GM12878 (cell line): Measurements from ENCODE around the gene KIFC3. TPM values are rescaled to one million over a fixed set of nuclear protein-coding genes. Genes with fewer than 3 reads are reported as not detected.

ENCODE experiments used
- ATAC-seq: fragments of 200-7000 bp; cut with Tn5 transposase; 3 replicates; pipeline ENCODE4 v1.9.1; 2020; ENCODE audit warnings: mild to moderate bottlenecking, moderate library complexity
- BruUV-seq: library from RNA; stranded (reverse); fragments of 400-500 nt; replicated peaks from 2 replicates; lab custom pipeline; 2021; lab: Mats Ljungman, UMichigan
- CTCF ChIA-PET: fragments of 300-600 bp; sonication (Branson Sonifier 250); formaldehyde crosslinking; extraction: SDS; loops from one replicate; lab custom pipeline; 2021; ENCODE audit warnings: inconsistent platforms; lab: Yijun Ruan, JAX
- POLR2A ChIA-PET: fragments of 350-600 bp; formaldehyde crosslinking; extraction: SDS; loops from one replicate; lab custom pipeline; 2021; ENCODE audit warnings: inconsistent platforms; lab: Charles Lee
- RAD21 ChIA-PET: fragments of 300-600 bp; sonication (Branson Sonifier 250); formaldehyde crosslinking; loops from one replicate; lab custom pipeline; 2023; ENCODE audit warnings: antibody characterized with exemption; ENCODE audit not compliant: unreplicated experiment; lab: Charles Lee
- SMC1A ChIA-PET: fragments of 300-600 bp; sonication (Branson Sonifier 250); formaldehyde crosslinking; loops from one replicate; lab custom pipeline; 2023; ENCODE audit not compliant: unreplicated experiment, uncharacterized antibody; lab: Charles Lee
- DNase-seq: peaks from one replicate; pipeline ENCODE4 v3.0.0-alpha.2; 2011; ENCODE audit warnings: low read depth, low spot score
- FAIRE-seq: peaks from 3 replicates; lab custom pipeline; 2011; peaks lifted over from hg19 to GRCh38; lab: Jason Lieb, UNC
- H2AFZ ChIP-seq: 2 replicates; pipeline ENCODE4 v1.6.0; 2011; ENCODE audit warnings: low read depth, low read length, control low read depth; ENCODE audit not compliant: control insufficient read depth
- H3K27ac ChIP-seq: 2 replicates; pipeline ENCODE4 v1.5.1; 2011; ENCODE audit warnings: control low read depth; ENCODE audit not compliant: control insufficient read depth, insufficient read depth
- H3K27me3 ChIP-seq, 2 experiments: replicated peaks in 1 of 2; 2 replicates each; pipeline versions ENCODE4 v1.6.0 to v1.6.1; 2011; ENCODE audit warnings: low read length in 1 of 2; ENCODE audit not compliant: control insufficient read depth in 2 of 2, insufficient read depth in 2 of 2
- H3K36me3 ChIP-seq, 2 experiments: 2 replicates each; pipeline ENCODE4 v1.5.1; 2011; ENCODE audit warnings: low read length in 1 of 2; ENCODE audit not compliant: control insufficient read depth in 2 of 2, insufficient read depth in 2 of 2
- H3K4me1 ChIP-seq: 2 replicates; pipeline ENCODE4 v1.6.1; 2011; ENCODE audit warnings: mild to moderate bottlenecking, low read length, moderate library complexity, mixed read lengths; ENCODE audit not compliant: control insufficient read depth, insufficient read depth
- H3K4me2 ChIP-seq: 2 replicates; pipeline ENCODE4 v1.6.0; 2011; ENCODE audit warnings: control low read depth; ENCODE audit not compliant: control insufficient read depth, insufficient read depth
- H3K4me3 ChIP-seq: fragments of 200-600 bp; sonication (generic); 2 replicates; pipeline ENCODE4 v1.5.1; 2016
- H3K79me2 ChIP-seq: 2 replicates; pipeline ENCODE4 v1.6.0; 2011; ENCODE audit warnings: low read length; ENCODE audit not compliant: control insufficient read depth, insufficient read depth
- H3K9ac ChIP-seq: 2 replicates; pipeline ENCODE4 v1.8.0; 2011; ENCODE audit warnings: low read length, control low read depth, mixed read lengths; ENCODE audit not compliant: control insufficient read depth, insufficient read depth
- H3K9me3 ChIP-seq: replicated peaks from 3 replicates; pipeline ENCODE4 v1.5.1; 2011; ENCODE audit warnings: mild to moderate bottlenecking, low read length; ENCODE audit not compliant: control insufficient read depth, insufficient read depth
- H4K20me1 ChIP-seq: 2 replicates; pipeline ENCODE4 v1.6.0; 2011; ENCODE audit not compliant: control insufficient read depth, insufficient read depth
- BMI1 ChIP-seq: fragments of 450-650 bp; IDR thresholded peaks from 2 replicates; pipeline ENCODE4 v1.6.1; 2016; ENCODE audit warnings: mild to moderate bottlenecking, moderate library complexity, borderline replicate concordance
- EGR1 ChIP-seq, 2 experiments: IDR thresholded peaks; 1 replicate in 1 of 2; 2 replicates in 1 of 2; pipeline ENCODE4 v1.6.1; 2011 to 2012; ENCODE audit warnings: low read depth in 2 of 2, low read length in 2 of 2, borderline replicate concordance in 1 of 2, mild to moderate bottlenecking in 1 of 2, moderate library complexity in 1 of 2
- HCFC1 ChIP-seq: fragments of 150-350 bp; IDR thresholded peaks from 2 replicates; pipeline ENCODE4 v1.6.1; 2014; ENCODE audit warnings: low read length
- RAD21 ChIP-seq: IDR thresholded peaks from 2 replicates; pipeline ENCODE4 v1.6.1; 2011; ENCODE audit warnings: mild to moderate bottlenecking, low read depth, low read length, moderate library complexity; ENCODE audit not compliant: insufficient read depth
- RELA ChIP-seq: fragments of 450-650 bp; IDR thresholded peaks from 2 replicates; pipeline ENCODE4 v1.8.0; 2014; ENCODE audit warnings: borderline replicate concordance; ENCODE audit not compliant: partially characterized antibody
- RFX5 ChIP-seq: IDR thresholded peaks from 2 replicates; pipeline ENCODE4 v1.6.1; 2011; ENCODE audit warnings: low read depth, low read length, improper control_type of control experiment
- SPI1 ChIP-seq: IDR thresholded peaks from 2 replicates; pipeline ENCODE4 v1.6.1; 2011; ENCODE audit warnings: low read depth, mild to moderate bottlenecking, low read length, moderate library complexity, borderline replicate concordance; ENCODE audit not compliant: insufficient read depth
- TCF12 ChIP-seq: IDR thresholded peaks from 2 replicates; pipeline ENCODE4 v1.6.1; 2011; ENCODE audit warnings: low read depth, mild to moderate bottlenecking, low read length
- TCF7 ChIP-seq: IDR thresholded peaks from 2 replicates; pipeline ENCODE4 v1.6.1; 2014; ENCODE audit warnings: antibody characterized with exemption, borderline replicate concordance
- WGBS: methylation state at CpG from one replicate; pipeline ENCODE4 v1.1.6; 2016; ENCODE audit warnings: low lambda C conversion rate; ENCODE audit not compliant: insufficient replicate concordance, insufficient coverage; ENCODE audit errors: missing lambda C conversion rate; 5-methylcytosine and 5-hydroxymethylcytosine counted together
- in situ Hi-C: fragments of 300-500 bp; cut with MboI; formaldehyde crosslinking; loops from 9 replicates; pipeline ENCODE4 v1.14.3; 2018; ENCODE audit warnings: mixed read lengths
- intact Hi-C: fragments of 100-400 bp; cut with micrococcal nuclease; formaldehyde crosslinking; loops from one replicate; pipeline ENCODE4 v1.14.2; 2022; ENCODE audit not compliant: unreplicated experiment
- polyA plus RNA-seq, 11 experiments: library from polyadenylated mRNA; depleted of rRNA in 4 of 11; unstranded in 6 of 11; stranded (reverse) in 5 of 11; fragments of >200 nt; fragmentation: Nextera tagmentation in 4 of 11; fragmentation: Illumina TruSeq in 1 of 11; extraction: Ambion mirVana in 4 of 11; extraction: Trizol in 1 of 11; gene quantifications; 1 replicate in 1 of 11; 2 replicates in 10 of 11; pipeline versions ENCODE4 v1.2.1 to v1.2.3, GENCODE V29; 2011 to 2016; ENCODE audit warnings: inconsistent platforms in 2 of 11, missing spikeins in 2 of 11, low read depth in 1 of 11
- total RNA-seq, 4 experiments: library from RNA; depleted of rRNA in 3 of 4; stranded (reverse); fragments of >200 nt in 3 of 4; fragmentation: Illumina TruSeq in 1 of 4; extraction: Trizol in 1 of 4; gene quantifications; 2 replicates each; pipeline versions ENCODE4 v1.2.1 to v1.2.3, GENCODE V29; 2013 to 2021

Gene KIFC3
- total and polyA plus RNA-seq, 10 of the 15 experiments (the other 5 are each of a cell fraction or from before 2014, with no cell fraction given), result 0.22 to 1.3 (median 0.26) TPM; not detected in 3

- Histone ChIP-seq H3K9ac (no peak overlapping the region), H3K27me3 (no peaks in the 10 kb centered on the region; a peak in 2 of 4 replicates), H2AFZ (no peak overlapping the region), H3K36me3 (no peaks in the 10 kb centered on the region), H3K4me1 (no peaks in the 10 kb centered on the region), H3K27ac (no peak overlapping the region), H3K4me3 (no peak overlapping the region), H3K9me3 (no peaks in the 10 kb centered on the region), H3K4me2 (no peak overlapping the region), H3K79me2 (no peaks in the 10 kb centered on the region), H4K20me1 (no peaks in the 10 kb centered on the region)
- BruUV-seq, result no TSS peak
- intact Hi-C loops, result no loop called here
- in situ Hi-C loops, result no loop called here
- ChIA-PET SMC1A (no interaction called here), CTCF (no interaction called here), POLR2A (no interaction called here), RAD21 (no interaction called here)
- TF ChIP-seq SPI1 (no peak), RAD21 (no peak), TCF7 (no peak)
- DNase-seq (no peak), ATAC-seq (no peak), FAIRE-seq (no peak)
- 31% methylated on average over 8 of the region's 8 CpGs for WGBS
Observed at GRCh38 chr16:57785924-57786323, 16.4 kb downstream of the KIFC3 start.

GRCh38 chr16:57785385-57785784, 16.9 kb downstream of the KIFC3 start:
- TF ChIP-seq BMI1, result no peak
- no peak for TF ChIP-seq EGR1 (IDR thresholded peaks at IDR 0.05; ENCODE audit: borderline replicate concordance in 1 of 2, low read depth in 2 of 2, low read length in 2 of 2)
- no peak for TF ChIP-seq SPI1
- TF ChIP-seq RELA, result no peak
- no peak for TF ChIP-seq RFX5
- TF ChIP-seq RAD21, result no peak
- TF ChIP-seq TCF12, result no peak
- TF ChIP-seq HCFC1, result no peak
- DNase-seq, result no peak
- in situ Hi-C loops (no loop called here), intact Hi-C loops (no loop called here)
- ChIA-PET POLR2A (no interaction called here), CTCF (no interaction called here), RAD21 (no interaction called here), SMC1A (no interaction called here)
- Histone ChIP-seq H3K36me3 (no peaks in the 10 kb centered on the region), H4K20me1 (no peaks in the 10 kb centered on the region), H2AFZ (no peak overlapping the region), H3K9ac (no peak overlapping the region), H3K9me3 (no peaks in the 10 kb centered on the region), H3K4me2 (no peak overlapping the region), H3K4me1 (no peaks in the 10 kb centered on the region), H3K27ac (no peak overlapping the region), H3K27me3 (no peaks in the 10 kb centered on the region; a peak in 2 of 4 replicates), H3K79me2 (no peaks in the 10 kb centered on the region), H3K4me3 (no peak overlapping the region)
- no peak for FAIRE-seq
- no peak for ATAC-seq
- BruUV-seq, result no TSS peak
- WGBS, result 54% methylated on average over 10 of the region's 10 CpGs
